Activated T-cell treated with anti-CD3 and anti-CD28 coated beads for 1 hour (primary cell): ENCODE data around the gene BRINP3.

ENCODE experiments used
- DNase-seq: peaks from one replicate; pipeline ENCODE4 v3.0.0-alpha.2; 2020; ENCODE audit warnings: low read depth

Gene BRINP3

DNA sequence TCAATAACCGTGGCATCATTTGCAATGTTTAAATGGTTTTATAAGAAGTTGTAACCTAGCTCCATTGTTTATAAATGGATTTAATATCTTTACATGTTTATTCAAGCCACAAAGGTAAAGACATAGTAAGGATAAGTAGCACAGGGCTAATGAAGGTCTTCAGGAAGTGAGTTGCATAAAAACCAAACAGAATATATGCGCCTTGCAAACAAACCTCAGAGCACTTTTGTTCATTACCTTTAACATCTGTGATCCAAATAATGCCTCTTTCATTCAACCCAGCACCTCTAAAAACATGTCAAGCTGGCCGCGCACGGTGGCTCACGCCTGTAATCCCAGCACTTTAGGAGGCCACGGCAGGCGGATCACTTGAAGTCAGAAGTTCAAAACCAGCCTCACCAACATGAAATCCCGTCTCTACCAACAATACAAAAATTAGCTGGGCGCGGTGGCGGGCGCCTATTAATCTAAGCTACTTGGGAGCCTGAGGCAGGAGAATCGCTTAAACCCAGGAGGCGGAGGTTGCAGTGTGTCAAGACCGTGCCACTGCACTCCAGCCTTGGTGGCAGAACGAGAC, 25.3 kb downstream of the BRINP3 start:
- no peak for DNase-seq

GRCh38 chr1:190444464-190444863, 33.2 kb downstream of the BRINP3 start:
- DNase-seq, result no peak

GRCh38 chr1:190439447-190439846, 38.2 kb downstream of the BRINP3 start:
- no peak for DNase-seq

DNA sequence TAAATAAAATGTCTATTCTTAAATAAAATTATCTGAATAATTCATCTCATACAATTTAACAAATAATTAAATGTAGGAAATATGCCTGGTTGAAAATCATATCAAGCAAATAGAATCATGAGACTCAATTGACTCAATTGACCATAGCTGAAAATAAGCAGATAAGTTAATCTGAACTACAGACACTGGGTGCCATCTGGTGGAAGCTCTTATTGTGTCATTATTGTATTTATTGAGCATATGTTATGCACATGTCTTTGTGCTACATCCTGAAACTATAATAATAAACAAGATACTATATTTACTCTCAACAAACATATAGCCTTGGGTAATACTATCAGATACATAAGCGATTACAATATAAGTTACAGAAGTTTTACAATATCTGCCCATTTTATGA, 41.0 kb downstream of the BRINP3 start:
- no peak for DNase-seq

DNA sequence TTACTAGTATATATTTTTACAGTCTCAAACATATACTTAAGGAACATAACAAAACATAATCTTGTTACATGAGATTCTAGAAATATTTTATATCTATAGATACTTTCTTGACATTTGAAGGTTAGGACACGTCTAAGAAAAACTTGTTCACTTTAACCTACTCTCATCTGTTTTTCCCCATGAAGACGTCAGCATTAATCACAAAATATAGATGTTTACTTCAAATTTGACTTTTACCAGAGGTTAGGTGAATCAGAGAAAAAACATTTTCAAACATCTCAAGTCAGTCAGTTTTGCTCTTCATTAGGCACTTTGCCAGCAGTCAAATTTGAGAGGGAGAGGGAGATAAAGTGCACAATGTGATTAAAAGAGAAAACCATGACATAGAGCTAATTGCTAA, 47.7 kb downstream of the BRINP3 start:
- DNase-seq, result no peak

DNA sequence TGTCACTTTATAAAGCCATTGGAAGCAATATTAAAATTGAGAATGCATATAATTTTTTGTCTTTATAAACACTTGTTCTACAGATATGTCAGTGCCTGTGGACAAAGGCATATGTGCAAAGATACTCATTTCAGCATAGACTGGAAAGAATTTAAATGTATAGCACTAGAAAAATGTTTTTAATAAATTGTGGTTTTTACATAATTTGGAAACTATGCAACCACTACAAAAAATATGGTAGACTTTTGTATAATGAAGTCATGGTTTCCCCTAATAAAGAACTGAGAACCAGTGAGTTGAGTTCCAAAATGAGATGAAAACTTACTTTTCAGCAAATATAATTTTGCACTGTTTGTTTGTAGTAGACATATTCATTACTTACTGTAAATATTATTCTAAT, 48.5 kb downstream of the BRINP3 start:
- DNase-seq, result no peak

DNA sequence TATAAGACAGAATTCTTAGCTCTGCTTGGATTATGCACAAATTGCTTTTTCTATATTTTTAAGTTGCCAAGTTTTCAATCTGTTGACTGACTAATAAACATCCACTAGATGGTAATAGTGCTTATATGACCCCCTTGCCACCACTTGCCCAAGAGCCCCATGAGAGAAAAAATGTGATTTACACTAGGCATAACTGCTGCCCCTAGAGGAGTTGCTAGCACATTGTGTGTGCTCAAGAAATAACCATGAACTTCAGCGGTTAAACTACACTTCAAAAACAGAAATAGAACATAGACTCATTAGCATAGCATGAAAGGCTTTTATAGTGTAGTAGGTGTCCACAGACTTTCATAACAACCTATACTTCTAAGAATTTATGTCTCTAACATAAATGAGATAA, 61.4 kb downstream of the BRINP3 start:
- DNase-seq, result no peak

DNA sequence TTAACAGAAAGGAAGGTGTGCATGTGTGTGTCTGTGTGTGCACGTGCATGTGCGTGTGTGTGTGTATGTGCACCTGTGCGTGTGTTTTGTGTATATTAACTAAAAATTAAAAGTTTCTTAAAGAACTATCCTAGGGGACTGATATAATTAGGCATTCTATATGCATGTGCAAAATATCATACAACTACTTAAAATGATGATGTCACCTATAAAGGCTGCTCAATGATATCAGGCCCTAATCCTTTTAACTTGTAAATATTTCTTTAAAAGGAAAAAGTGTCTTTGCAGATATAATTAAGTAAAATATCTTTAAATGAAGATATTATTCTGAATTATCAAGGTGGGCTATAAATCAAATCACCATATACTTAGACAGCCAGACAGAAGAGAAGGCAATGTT, 64.5 kb downstream of the BRINP3 start:
- no peak for DNase-seq

GRCh38 chr1:190403402-190403801, 74.3 kb downstream of the BRINP3 start:
- no peak for DNase-seq

GRCh38 chr1:190399233-190399632, 78.4 kb downstream of the BRINP3 start:
- no peak for DNase-seq

DNA sequence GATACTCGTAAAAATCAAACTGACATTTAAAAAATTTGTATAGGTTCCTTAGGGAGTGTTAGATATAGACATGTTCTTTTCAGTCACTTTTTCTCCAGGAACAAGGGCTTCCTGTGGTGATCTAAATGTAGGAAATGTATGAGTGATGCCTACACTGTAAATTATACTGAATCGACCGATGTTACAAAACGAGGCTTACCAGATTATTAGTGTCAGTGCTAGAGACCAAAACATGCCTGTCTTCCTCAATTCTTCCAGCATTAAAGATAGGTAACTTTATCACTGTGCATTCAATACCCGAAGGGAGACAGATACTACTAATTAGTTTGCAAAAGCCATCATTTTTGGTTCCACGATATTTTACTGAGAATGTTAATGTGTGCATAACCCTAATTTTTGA, 86.1 kb downstream of the BRINP3 start:
- DNase-seq, result no peak

- no peak for DNase-seq
Observed at GRCh38 chr1:190377991-190378390, 99.7 kb downstream of the BRINP3 start.

GRCh38 chr1:190377294-190377693, 100.4 kb downstream of the BRINP3 start:
- DNase-seq, result no peak

GRCh38 chr1:190376044-190376443, 101.6 kb downstream of the BRINP3 start:
- no peak for DNase-seq

DNA sequence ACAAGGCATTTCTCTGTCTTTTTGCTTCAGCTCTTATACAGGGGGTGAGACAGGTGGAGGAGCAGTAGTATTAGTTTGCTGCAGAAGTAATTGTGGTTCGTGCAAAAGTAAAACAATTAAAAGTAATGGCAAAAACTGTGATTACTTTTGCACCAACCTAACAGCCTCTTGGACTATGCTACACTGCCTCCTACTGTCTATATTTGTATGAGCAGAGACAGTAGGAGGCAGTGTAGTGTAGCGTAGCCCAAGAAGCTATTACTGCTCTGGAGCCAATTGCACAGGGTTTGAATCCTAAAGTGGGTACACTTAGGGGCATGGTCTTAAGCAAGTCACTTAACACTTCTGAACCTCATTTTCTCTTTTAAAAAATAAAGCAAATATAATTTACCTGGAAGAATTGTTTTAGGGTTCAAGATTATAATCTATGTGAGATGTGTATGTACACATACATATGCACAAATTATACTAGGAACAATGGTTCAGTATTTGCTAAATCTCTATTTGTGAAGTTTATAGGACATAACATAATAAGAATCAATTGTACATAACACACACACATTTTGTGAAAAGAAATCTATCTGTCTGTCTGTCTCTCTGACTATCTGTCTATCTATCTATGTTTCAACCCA, 103.8 kb downstream of the BRINP3 start:
- no peak for DNase-seq

GRCh38 chr1:190367200-190367599, 110.5 kb downstream of the BRINP3 start:
- no peak for DNase-seq

- DNase-seq, result no peak
Observed at GRCh38 chr1:190365283-190365682, 112.4 kb downstream of the BRINP3 start.

- no peak for DNase-seq
Observed at GRCh38 chr1:190353538-190354101, 124.0 kb downstream of the BRINP3 start.

- DNase-seq, result no peak
Observed at GRCh38 chr1:190344454-190344853, 133.2 kb downstream of the BRINP3 start.

GRCh38 chr1:190338829-190339228, 138.8 kb downstream of the BRINP3 start:
- DNase-seq, result no peak

- no peak for DNase-seq
Observed at GRCh38 chr1:190328871-190329270, 148.8 kb downstream of the BRINP3 start.

GRCh38 chr1:190328361-190328760, 149.3 kb downstream of the BRINP3 start:
- DNase-seq, result no peak

GRCh38 chr1:190327271-190327670, 150.4 kb downstream of the BRINP3 start:
- no peak for DNase-seq

DNA sequence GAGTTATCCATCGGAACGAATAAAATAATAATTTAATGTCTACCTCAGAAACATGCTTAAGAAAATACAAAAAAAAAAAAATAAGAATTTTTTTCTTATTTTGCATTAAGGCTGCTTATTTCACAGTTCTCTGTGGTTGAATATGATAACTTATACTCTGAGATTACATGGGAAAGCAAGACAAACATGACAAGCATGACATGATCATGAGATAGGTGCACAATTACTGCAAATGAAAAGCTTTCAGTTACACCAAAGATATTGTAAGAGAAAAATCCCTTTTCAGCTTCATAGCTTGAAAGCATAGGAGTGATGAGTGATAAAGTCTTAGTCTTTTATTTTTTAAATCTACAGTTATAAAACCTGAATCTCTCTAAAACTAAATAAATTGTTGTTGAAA, 154.1 kb downstream of the BRINP3 start:
- DNase-seq, result no peak
